Astrocyte of the cerebellum (primary cell): ENCODE results near the gene CCDC102B.
A peak's percentile ranks its signal among the peaks of the same experiment; 100 is the strongest.

ENCODE experiments used
- DNase-seq: peaks from one replicate; pipeline ENCODE4 v3.0.0-alpha.2; 2011; ENCODE audit warnings: low read depth
- H3K4me3 ChIP-seq: 2 replicates; pipeline ENCODE4 v1.5.1; 2011; ENCODE audit warnings: mild to moderate bottlenecking, low read depth, low read length, moderate library complexity
- in situ Hi-C: cut with HindIII; loops from 2 replicates; pipeline ENCODE4 v1.10.0; 2017; ENCODE audit warnings: low sequenced_read_pairs
- TF ChIP-seq, protein P1 (sequence below): IDR thresholded peaks from 2 replicates; pipeline ENCODE4 v1.5.1; 2012; ENCODE audit warnings: low read length, low read depth, moderate library complexity, mild to moderate bottlenecking; ENCODE audit errors: missing control alignments

Gene CCDC102B

DNA sequence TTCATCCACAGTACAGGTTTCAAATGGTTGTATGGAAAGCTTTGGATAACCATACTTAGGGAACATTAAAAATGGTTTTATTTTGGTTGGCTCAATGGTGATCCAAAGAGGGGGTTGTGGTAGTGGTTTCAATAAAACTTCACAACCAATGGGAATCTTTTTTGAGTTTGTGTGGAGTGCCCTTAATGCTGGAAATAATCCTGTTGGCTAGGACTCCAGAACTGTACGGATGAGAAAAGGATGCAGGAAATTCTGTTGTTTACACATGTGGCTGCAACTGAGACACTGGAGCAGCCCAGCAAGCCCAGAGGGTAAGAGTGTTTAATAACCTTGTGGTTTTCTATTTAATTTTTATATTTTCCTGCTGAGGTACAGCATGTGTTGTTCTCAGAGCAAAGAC is at the start of gene CCDC102B:
CCDC102B (plus strand) TSS at position 210 of the 400 bp plus-strand sequence. CDS start 38,684 bp downstream, outside the sequence.
- TF ChIP-seq, protein P1, sequence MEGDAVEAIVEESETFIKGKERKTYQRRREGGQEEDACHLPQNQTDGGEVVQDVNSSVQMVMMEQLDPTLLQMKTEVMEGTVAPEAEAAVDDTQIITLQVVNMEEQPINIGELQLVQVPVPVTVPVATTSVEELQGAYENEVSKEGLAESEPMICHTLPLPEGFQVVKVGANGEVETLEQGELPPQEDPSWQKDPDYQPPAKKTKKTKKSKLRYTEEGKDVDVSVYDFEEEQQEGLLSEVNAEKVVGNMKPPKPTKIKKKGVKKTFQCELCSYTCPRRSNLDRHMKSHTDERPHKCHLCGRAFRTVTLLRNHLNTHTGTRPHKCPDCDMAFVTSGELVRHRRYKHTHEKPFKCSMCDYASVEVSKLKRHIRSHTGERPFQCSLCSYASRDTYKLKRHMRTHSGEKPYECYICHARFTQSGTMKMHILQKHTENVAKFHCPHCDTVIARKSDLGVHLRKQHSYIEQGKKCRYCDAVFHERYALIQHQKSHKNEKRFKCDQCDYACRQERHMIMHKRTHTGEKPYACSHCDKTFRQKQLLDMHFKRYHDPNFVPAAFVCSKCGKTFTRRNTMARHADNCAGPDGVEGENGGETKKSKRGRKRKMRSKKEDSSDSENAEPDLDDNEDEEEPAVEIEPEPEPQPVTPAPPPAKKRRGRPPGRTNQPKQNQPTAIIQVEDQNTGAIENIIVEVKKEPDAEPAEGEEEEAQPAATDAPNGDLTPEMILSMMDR: no peak
- H3K4me3 ChIP-seq: peak within 1 kb of the TSS; percentile 10
- DNase-seq: peak; percentile 89
- in situ Hi-C loops: no loop called here

DNA sequence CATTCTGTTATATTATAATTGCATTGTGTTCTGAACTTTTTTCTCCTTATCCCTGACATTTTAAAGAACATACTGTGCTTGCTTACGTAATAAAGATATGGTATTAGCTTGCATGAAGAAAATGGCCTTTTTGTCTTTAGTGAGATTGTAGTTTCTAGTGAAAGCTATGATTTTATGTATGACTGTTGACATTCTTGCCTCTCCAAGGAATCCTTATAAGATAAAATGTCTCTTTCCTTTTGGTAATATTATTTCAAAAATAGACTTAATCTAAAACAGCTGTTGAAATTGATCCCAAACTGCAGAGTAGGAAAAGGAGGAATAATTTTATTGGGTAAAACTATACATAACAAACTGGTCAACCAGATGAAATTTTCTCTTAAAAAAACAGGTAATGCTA is 40.8 kb upstream of the CCDC102B start:
- TF ChIP-seq, protein P1: no peak
- DNase-seq: no peak
- in situ Hi-C loops: no loop called here
- H3K4me3 ChIP-seq: no peak overlapping the region

DNA sequence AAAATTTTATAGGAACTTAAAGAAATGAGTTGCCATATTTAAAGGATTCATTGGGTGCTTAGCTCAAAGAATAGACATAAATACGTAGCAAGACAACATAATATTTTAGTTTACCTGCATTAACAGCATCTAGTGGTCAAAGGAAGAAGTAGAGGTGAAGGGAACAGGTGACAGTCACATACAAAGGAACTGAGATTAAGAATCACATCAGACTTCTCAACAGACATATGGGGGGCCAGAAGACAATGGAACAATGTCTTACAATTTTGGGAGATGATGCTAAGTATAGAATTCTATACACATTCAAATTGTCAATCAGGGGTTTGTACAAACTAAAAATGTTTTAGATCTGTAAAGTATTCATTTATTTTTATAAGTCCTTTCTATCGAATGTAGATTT is 38.6 kb upstream of the CCDC102B start:
- in situ Hi-C loops: no loop called here

DNA sequence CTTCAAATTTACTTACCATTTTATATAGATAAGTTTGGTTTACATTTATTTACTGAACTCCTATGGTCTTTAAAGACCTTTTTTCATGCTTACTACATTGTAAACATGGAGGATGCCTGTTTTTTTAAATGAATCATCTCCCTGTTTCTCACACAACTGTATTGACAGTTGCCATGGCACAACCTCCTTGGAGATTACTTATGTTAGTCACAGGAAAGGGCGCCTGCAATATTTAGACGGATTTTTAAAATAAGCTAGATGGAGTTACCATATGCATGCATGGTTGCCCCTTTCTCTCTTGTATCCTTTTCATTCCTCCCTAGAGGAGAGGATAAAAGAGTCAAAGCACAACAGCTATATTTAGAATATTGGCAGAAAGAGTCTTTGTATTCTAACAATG is 34.8 kb upstream of the CCDC102B start:
- in situ Hi-C loops: no loop called here
- DNase-seq: no peak
- TF ChIP-seq, protein P1: no peak
- no peak overlapping the region for H3K4me3 ChIP-seq

More for the DNA sequence above, 38.6 kb upstream of the CCDC102B start:
- no peak overlapping the region for H3K4me3 ChIP-seq
- DNase-seq: no peak
- TF ChIP-seq, protein P1: no peak

DNA sequence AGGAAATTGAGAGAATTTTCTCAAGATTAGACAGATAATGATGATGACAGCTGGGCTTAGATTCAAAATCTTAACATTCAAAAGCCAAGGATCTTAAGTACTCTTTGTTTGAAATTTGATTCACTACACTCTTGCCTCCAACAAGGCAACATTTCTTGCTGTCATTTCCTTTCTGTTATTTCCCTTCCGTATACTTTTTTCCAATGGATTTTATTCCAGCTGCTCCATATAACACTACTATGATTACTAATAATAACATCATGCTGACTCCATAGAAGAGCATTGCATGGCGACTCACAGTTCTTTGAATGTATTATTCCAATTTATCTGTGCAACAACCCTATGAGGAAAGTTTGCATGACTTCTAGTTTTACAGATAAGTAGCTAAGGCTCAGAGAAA is 33.9 kb upstream of the CCDC102B start:
- no peak overlapping the region for H3K4me3 ChIP-seq
- DNase-seq: no peak
- in situ Hi-C loops: no loop called here
- TF ChIP-seq, protein P1: no peak

GRCh38 chr18:68766433-68766832 is 31.4 kb upstream of the CCDC102B start:
- H3K4me3 ChIP-seq: no peak overlapping the region
- in situ Hi-C loops: no loop called here
- TF ChIP-seq, protein P1: no peak
- no peak for DNase-seq

GRCh38 chr18:68769461-68769860 is 28.4 kb upstream of the CCDC102B start:
- in situ Hi-C loops: no loop called here
- no peak overlapping the region for H3K4me3 ChIP-seq
- TF ChIP-seq, protein P1: no peak
- DNase-seq: no peak
